Measurements from ENCODE around the gene FHAD1.

DNA sequence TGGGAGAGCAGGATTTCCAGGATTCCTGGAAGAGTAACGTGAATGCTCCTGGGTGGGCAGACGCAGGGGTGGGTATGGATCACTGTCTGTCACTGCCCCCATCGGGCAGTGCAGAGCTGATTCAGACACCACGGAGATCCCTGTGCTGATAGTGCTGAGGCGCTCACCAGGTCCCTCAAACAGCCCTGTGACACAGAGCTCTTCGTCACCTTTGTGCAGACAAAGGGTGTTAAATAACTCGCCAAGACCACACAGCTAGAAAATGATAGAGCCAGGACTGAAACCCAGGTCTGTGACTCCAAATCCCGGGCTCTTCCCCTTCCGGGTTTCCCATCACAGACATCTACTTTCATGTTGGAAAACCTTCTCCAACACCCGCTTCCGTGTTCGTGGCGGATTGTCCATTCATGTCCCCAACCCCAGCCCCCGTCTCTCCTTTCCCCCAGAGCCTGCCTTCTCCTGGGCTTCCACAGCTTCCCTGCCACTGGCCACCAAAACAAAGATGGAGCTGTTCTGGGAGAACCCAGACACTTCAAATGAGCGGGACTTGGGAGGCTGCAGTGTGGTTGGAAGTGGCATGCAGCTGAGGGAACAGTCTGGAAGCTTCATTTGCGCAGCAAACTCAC is 165.3 kb downstream of the FHAD1 start:
- no peak for TF ChIP-seq CHD4 (IDR thresholded peaks at IDR 0.05)
- no peak for TF ChIP-seq POLR2AphosphoS5 (IDR thresholded peaks at IDR 0.05; ENCODE audit: low read length)
- no peak for TF ChIP-seq KDM1A (IDR thresholded peaks at IDR 0.05; ENCODE audit: borderline replicate concordance)
- TF ChIP-seq, protein P1, sequence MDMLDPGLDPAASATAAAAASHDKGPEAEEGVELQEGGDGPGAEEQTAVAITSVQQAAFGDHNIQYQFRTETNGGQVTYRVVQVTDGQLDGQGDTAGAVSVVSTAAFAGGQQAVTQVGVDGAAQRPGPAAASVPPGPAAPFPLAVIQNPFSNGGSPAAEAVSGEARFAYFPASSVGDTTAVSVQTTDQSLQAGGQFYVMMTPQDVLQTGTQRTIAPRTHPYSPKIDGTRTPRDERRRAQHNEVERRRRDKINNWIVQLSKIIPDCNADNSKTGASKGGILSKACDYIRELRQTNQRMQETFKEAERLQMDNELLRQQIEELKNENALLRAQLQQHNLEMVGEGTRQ (IDR thresholded peaks at IDR 0.05; ENCODE audit: borderline replicate concordance, low read depth, low read length): no peak
- no peak for TF ChIP-seq CTCF (IDR thresholded peaks at IDR 0.05 in 2 of 3, conservative IDR thresholded peaks at IDR 0.05 in 1 of 3; ENCODE audit: control insufficient read depth in 2 of 3, extremely low read depth in 1 of 3, insufficient read depth in 1 of 3, low read depth in 3 of 3, low read length in 3 of 3)
- TF ChIP-seq POLR2A (IDR thresholded peaks at IDR 0.05; ENCODE audit: low read depth, low read length): no peak
- no peak for TF ChIP-seq HDAC2 (IDR thresholded peaks at IDR 0.05)
- TF ChIP-seq TAF1 (IDR thresholded peaks at IDR 0.05; ENCODE audit: borderline replicate concordance, low read depth, low read length): no peak
- no peak for TF ChIP-seq RELA (IDR thresholded peaks at IDR 0.05; ENCODE audit: borderline replicate concordance, partially characterized antibody)
- TF ChIP-seq SIX5 (IDR thresholded peaks at IDR 0.05; ENCODE audit: low read depth, low read length, severe bottlenecking): no peak
